Keratinocyte (primary cell): Measurements from ENCODE around the gene PTBP2. TPM values are rescaled to one million over a fixed set of nuclear protein-coding genes. Genes with fewer than 3 reads are reported as not detected.
"Not testable (repeated sequence)": the region's sequence is repeated elsewhere in the genome, so short reads cannot be mapped to it uniquely, and the experiment has no call there.

Experiments used
- DNase-seq: peaks from one replicate; pipeline ENCODE4 v3.0.0-alpha.2; 2011; ENCODE audit warnings: low read depth, missing footprints, low spot score
- FAIRE-seq: peaks from 2 replicates; lab custom pipeline; 2011; peaks lifted over from hg19 to GRCh38; lab: Jason Lieb, UNC
- H2AFZ ChIP-seq: 2 replicates; pipeline ENCODE4 v1.6.0; 2012; ENCODE audit warnings: low read length, control low read depth, inconsistent platforms; ENCODE audit not compliant: control insufficient read depth
- H3K27ac ChIP-seq: 2 replicates; pipeline ENCODE4 v1.5.1; 2011; ENCODE audit warnings: low read length; ENCODE audit not compliant: control insufficient read depth, insufficient read depth
- H3K27me3 ChIP-seq: 3 replicates; pipeline ENCODE4 v1.6.0; 2011; ENCODE audit warnings: low read length; ENCODE audit not compliant: control insufficient read depth, insufficient read depth; ENCODE audit errors: extremely low read depth
- H3K36me3 ChIP-seq, 2 experiments: 2 replicates in 1 of 2; 3 replicates in 1 of 2; pipeline ENCODE4 v1.5.1; 2011; ENCODE audit warnings: low read length in 2 of 2, mild to moderate bottlenecking in 1 of 2; ENCODE audit not compliant: control insufficient read depth in 2 of 2, insufficient read depth in 2 of 2; ENCODE audit errors: extremely low read depth in 1 of 2
- H3K4me1 ChIP-seq: 3 replicates; pipeline ENCODE4 v1.5.1; 2011; ENCODE audit warnings: low read length; ENCODE audit not compliant: control insufficient read depth, insufficient read depth; ENCODE audit errors: extremely low read depth
- H3K4me2 ChIP-seq: 3 replicates; pipeline ENCODE4 v1.6.0; 2011; ENCODE audit warnings: low read depth, low read length; ENCODE audit not compliant: control insufficient read depth, insufficient read depth; ENCODE audit errors: extremely low read depth
- H3K4me3 ChIP-seq, 3 experiments: fragments of 200-600 bp in 1 of 3; sonication (generic) in 1 of 3; 2 replicates in 2 of 3; 3 replicates in 1 of 3; pipeline ENCODE4 v1.5.1; 2011 to 2016; ENCODE audit warnings: low read length in 3 of 3, mild to moderate bottlenecking in 3 of 3, control low read depth in 2 of 3, inconsistent platforms in 1 of 3, low read depth in 1 of 3, mixed read lengths in 1 of 3, mixed run types in 1 of 3, moderate library complexity in 1 of 3; ENCODE audit not compliant: control insufficient read depth in 2 of 3, insufficient read depth in 2 of 3; ENCODE audit errors: extremely low read depth in 1 of 3
- H3K79me2 ChIP-seq: 2 replicates; pipeline ENCODE4 v1.6.0; 2012; ENCODE audit warnings: low read length; ENCODE audit not compliant: control insufficient read depth, insufficient read depth
- H3K9ac ChIP-seq: 3 replicates; pipeline ENCODE4 v1.6.0; 2011; ENCODE audit warnings: low read length; ENCODE audit not compliant: control insufficient read depth, insufficient read depth; ENCODE audit errors: extremely low read depth
- H3K9me1 ChIP-seq: 3 replicates; pipeline ENCODE4 v1.6.0; 2011; ENCODE audit warnings: low read length; ENCODE audit not compliant: control insufficient read depth, insufficient read depth; ENCODE audit errors: extremely low read depth
- H3K9me3 ChIP-seq: 2 replicates; pipeline ENCODE4 v1.5.1; 2012; ENCODE audit warnings: low read depth, low read length; ENCODE audit not compliant: control insufficient read depth
- H4K20me1 ChIP-seq: 3 replicates; pipeline ENCODE4 v1.6.0; 2011; ENCODE audit warnings: low read length; ENCODE audit not compliant: control insufficient read depth, insufficient read depth; ENCODE audit errors: extremely low read depth
- EZH2 ChIP-seq: IDR thresholded peaks from one replicate; pipeline ENCODE4 v1.6.1; 2012; ENCODE audit warnings: inconsistent platforms, mild to moderate bottlenecking, low read length, moderate library complexity
- dilution Hi-C: fragments of 300-500 bp; cut with MboI; formaldehyde crosslinking; loops from one replicate; pipeline ENCODE4 v1.7.0; 2020; ENCODE audit warnings: low sequenced_read_pairs; ENCODE audit not compliant: extremely low pct_ligation_motif_present
- polyA plus RNA-seq, 5 experiments: library from polyadenylated mRNA; depleted of rRNA in 3 of 5; stranded (reverse) in 3 of 5; stranded (forward) in 1 of 5; unstranded in 1 of 5; fragments of >200 nt; gene quantifications; 1 replicate in 1 of 5; 2 replicates in 3 of 5; 3 replicates in 1 of 5; pipeline versions ENCODE4 v1.2.1 to v1.2.3, GENCODE V29; 2011 to 2012; ENCODE audit warnings: missing spikeins in 2 of 5, low read depth in 1 of 5, low replicate concordance in 1 of 5
- TF ChIP-seq, protein P1 (sequence below), 3 experiments: IDR thresholded peaks in 1 of 3; conservative IDR thresholded peaks in 1 of 3; optimal IDR thresholded peaks in 1 of 3; 2 replicates in 2 of 3; 3 replicates in 1 of 3; pipeline versions ENCODE3 to v1.5.1; 2011; ENCODE audit warnings: low read length in 3 of 3, mild to moderate bottlenecking in 3 of 3, moderate library complexity in 2 of 3, control low read depth in 1 of 3, inconsistent platforms in 1 of 3; ENCODE audit not compliant: insufficient read depth in 2 of 3; ENCODE audit errors: extremely low read depth in 1 of 3

PTBP2 gene
- polyA plus RNA-seq, 1 donor (not counting 4 experiments of a cell fraction or from before 2014, with no cell fraction given), result 9.5 TPM

DNA sequence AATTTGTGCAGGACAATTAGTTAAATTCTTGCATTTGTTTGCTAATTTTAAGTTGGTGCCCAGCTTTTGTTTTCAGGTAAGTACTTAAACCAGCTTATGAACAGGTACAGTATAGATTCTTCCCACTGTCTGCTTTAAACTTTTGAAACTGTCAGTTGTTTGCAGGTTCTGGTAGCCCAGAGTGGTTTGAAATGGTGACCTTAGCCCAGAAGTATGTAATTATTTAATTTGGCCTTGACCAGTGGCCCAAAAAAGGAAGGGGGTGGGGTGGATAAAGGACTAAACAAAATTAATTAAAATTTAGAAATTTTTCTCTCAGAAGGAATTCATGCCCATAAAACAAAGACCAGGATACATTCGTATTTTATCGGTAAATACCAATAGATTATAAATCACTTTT, 69.0 kb downstream of the PTBP2 start:
- FAIRE-seq, result no peak

DNA sequence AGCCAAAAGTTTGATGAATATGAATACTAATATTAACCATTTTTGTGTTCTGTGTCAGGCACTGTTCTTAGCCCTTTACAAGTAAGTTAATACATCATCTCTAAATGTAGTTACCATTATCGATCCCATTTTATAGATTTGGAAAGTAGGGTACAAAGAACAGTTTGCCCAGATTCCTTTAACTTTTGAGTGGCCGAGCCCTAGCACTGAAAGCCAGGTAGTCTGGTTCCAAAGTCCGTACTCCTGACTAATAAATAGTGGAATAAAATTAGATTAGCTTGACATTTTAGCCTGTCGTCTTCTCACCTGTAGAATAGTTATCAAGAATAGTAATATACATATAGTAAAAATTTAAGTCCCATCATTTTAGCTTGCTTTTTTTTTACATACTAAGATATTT, 70.6 kb downstream of the PTBP2 start:
- H3K4me2 ChIP-seq, result no peak overlapping the region
- H3K27ac ChIP-seq, result no peak overlapping the region
- H3K4me3 ChIP-seq, result no peak overlapping the region
- no peak overlapping the region for H2AFZ ChIP-seq
- H3K79me2 ChIP-seq, result no peaks in the 10 kb centered on the region
- TF ChIP-seq EZH2, result no peak
- TF ChIP-seq, protein P1, sequence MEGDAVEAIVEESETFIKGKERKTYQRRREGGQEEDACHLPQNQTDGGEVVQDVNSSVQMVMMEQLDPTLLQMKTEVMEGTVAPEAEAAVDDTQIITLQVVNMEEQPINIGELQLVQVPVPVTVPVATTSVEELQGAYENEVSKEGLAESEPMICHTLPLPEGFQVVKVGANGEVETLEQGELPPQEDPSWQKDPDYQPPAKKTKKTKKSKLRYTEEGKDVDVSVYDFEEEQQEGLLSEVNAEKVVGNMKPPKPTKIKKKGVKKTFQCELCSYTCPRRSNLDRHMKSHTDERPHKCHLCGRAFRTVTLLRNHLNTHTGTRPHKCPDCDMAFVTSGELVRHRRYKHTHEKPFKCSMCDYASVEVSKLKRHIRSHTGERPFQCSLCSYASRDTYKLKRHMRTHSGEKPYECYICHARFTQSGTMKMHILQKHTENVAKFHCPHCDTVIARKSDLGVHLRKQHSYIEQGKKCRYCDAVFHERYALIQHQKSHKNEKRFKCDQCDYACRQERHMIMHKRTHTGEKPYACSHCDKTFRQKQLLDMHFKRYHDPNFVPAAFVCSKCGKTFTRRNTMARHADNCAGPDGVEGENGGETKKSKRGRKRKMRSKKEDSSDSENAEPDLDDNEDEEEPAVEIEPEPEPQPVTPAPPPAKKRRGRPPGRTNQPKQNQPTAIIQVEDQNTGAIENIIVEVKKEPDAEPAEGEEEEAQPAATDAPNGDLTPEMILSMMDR (optimal IDR thresholded peaks at IDR 0.05 in 1 of 3, IDR thresholded peaks at IDR 0.05 in 1 of 3, conservative IDR thresholded peaks at IDR 0.05 in 1 of 3; ENCODE audit: extremely low read depth in 1 of 3, insufficient read depth in 2 of 3, low read length in 3 of 3), result no peak
- H3K27me3 ChIP-seq, result no peaks in the 10 kb centered on the region
- dilution Hi-C loops, result no loop called here
- DNase-seq (no peak), FAIRE-seq (no peak)
- no peaks in the 10 kb centered on the region for H4K20me1 ChIP-seq
- H3K9me3 ChIP-seq, result no peaks in the 10 kb centered on the region
- H3K9me1 ChIP-seq, result no peaks in the 10 kb centered on the region
- H3K9ac ChIP-seq, result no peak overlapping the region
- H3K36me3 ChIP-seq, result peaks cover 0 to 3% of the 10 kb centered on the region in 2 experiments
- no peaks in the 10 kb centered on the region for H3K4me1 ChIP-seq

More for the DNA sequence above, 69.0 kb downstream of the PTBP2 start:
- Histone ChIP-seq H3K9me3 (no peaks in the 10 kb centered on the region), H4K20me1 (no peaks in the 10 kb centered on the region), H2AFZ (no peak overlapping the region), H3K27me3 (no peaks in the 10 kb centered on the region), H3K4me2 (no peak overlapping the region), H3K4me3 (no peak overlapping the region), H3K27ac (no peak overlapping the region), H3K4me1 (no peaks in the 10 kb centered on the region), H3K36me3 (peaks cover 0 to 3% of the 10 kb centered on the region in 2 experiments), H3K9me1 (no peaks in the 10 kb centered on the region), H3K79me2 (no peaks in the 10 kb centered on the region), H3K9ac (no peak overlapping the region)
- dilution Hi-C loops, result no loop called here
- DNase-seq, result no peak
- TF ChIP-seq, protein P1 (optimal IDR thresholded peaks at IDR 0.05 in 1 of 3, IDR thresholded peaks at IDR 0.05 in 1 of 3, conservative IDR thresholded peaks at IDR 0.05 in 1 of 3; ENCODE audit: extremely low read depth in 1 of 3, insufficient read depth in 2 of 3, low read length in 3 of 3), result no peak
- TF ChIP-seq EZH2, result no peak

DNA sequence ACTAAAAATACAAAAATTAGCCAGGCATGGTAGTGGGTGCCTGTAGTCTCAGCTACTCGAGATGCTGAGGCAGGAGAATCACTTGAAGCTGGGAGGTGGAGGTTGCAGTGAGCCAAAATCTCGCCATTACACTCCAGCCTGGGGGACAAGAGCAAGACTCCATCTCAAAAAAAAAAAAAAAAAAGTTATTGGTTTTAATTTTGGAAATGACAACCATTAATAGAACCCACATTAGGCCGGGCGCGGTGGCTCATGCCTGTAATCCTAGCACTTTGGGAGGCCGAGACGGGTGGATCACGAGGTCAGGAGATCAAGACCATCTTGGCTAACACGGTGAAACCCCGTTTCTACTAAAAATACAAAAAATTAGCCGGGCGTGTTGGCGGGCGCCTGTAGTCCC, 80.1 kb downstream of the PTBP2 start:
- H4K20me1 ChIP-seq, H3K4me2 ChIP-seq, H2AFZ ChIP-seq, H3K9ac ChIP-seq, H3K4me3 ChIP-seq, H3K27me3 ChIP-seq, H3K4me1 ChIP-seq, DNase-seq, H3K9me1 ChIP-seq, FAIRE-seq, H3K9me3 ChIP-seq, H3K79me2 ChIP-seq, H3K36me3 ChIP-seq, dilution Hi-C loops, H3K27ac ChIP-seq: not testable (repeated sequence)
